ENCODE results near the gene PIP4K2B.

The PIP4K2B gene

DNA sequence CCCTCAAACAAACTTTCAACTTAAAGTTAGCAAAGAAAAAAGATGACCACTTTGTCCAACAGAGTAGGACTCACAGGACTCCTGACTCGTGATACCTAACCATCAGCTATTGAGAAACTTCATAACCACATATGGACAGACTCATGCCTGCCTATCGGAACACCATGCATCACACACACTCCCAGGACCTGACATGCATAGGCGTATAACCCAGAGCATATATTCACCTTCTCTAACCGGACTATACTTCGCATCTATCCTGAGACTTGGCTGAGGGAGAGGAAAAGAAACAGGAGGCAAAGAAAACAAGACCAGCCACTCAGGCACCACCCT, 2.2 kb downstream of the PIP4K2B start:
- no peak for TF ChIP-seq GABPA (IDR thresholded peaks at IDR 0.05; ENCODE audit: low read depth)
- TF ChIP-seq, protein P1, sequence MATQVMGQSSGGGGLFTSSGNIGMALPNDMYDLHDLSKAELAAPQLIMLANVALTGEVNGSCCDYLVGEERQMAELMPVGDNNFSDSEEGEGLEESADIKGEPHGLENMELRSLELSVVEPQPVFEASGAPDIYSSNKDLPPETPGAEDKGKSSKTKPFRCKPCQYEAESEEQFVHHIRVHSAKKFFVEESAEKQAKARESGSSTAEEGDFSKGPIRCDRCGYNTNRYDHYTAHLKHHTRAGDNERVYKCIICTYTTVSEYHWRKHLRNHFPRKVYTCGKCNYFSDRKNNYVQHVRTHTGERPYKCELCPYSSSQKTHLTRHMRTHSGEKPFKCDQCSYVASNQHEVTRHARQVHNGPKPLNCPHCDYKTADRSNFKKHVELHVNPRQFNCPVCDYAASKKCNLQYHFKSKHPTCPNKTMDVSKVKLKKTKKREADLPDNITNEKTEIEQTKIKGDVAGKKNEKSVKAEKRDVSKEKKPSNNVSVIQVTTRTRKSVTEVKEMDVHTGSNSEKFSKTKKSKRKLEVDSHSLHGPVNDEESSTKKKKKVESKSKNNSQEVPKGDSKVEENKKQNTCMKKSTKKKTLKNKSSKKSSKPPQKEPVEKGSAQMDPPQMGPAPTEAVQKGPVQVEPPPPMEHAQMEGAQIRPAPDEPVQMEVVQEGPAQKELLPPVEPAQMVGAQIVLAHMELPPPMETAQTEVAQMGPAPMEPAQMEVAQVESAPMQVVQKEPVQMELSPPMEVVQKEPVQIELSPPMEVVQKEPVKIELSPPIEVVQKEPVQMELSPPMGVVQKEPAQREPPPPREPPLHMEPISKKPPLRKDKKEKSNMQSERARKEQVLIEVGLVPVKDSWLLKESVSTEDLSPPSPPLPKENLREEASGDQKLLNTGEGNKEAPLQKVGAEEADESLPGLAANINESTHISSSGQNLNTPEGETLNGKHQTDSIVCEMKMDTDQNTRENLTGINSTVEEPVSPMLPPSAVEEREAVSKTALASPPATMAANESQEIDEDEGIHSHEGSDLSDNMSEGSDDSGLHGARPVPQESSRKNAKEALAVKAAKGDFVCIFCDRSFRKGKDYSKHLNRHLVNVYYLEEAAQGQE (IDR thresholded peaks at IDR 0.05; ENCODE audit: insufficient replicate concordance, low read depth), result no peak
- no peak for TF ChIP-seq SPI1 (IDR thresholded peaks at IDR 0.05; ENCODE audit: borderline replicate concordance, low read depth)
- TF ChIP-seq, protein P2, sequence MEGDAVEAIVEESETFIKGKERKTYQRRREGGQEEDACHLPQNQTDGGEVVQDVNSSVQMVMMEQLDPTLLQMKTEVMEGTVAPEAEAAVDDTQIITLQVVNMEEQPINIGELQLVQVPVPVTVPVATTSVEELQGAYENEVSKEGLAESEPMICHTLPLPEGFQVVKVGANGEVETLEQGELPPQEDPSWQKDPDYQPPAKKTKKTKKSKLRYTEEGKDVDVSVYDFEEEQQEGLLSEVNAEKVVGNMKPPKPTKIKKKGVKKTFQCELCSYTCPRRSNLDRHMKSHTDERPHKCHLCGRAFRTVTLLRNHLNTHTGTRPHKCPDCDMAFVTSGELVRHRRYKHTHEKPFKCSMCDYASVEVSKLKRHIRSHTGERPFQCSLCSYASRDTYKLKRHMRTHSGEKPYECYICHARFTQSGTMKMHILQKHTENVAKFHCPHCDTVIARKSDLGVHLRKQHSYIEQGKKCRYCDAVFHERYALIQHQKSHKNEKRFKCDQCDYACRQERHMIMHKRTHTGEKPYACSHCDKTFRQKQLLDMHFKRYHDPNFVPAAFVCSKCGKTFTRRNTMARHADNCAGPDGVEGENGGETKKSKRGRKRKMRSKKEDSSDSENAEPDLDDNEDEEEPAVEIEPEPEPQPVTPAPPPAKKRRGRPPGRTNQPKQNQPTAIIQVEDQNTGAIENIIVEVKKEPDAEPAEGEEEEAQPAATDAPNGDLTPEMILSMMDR (IDR thresholded peaks at IDR 0.05; ENCODE audit: insufficient read depth, low read length), result no peak
- TF ChIP-seq POLR2AphosphoS5 (IDR thresholded peaks at IDR 0.05; ENCODE audit: low read depth), result no peak
- no peak overlapping the region for H3K27ac ChIP-seq (replicated peaks)
- no peak for DNase-seq (ENCODE audit: low read depth in 1 of 2, low spot score in 1 of 2)
- no peak overlapping the region for H3K4me3 ChIP-seq (replicated peaks; ENCODE audit: insufficient read depth, low read length)
- H3K27me3 ChIP-seq (ENCODE audit: insufficient read depth, poor library complexity, severe bottlenecking), result no peaks in the 10 kb centered on the region

DNA sequence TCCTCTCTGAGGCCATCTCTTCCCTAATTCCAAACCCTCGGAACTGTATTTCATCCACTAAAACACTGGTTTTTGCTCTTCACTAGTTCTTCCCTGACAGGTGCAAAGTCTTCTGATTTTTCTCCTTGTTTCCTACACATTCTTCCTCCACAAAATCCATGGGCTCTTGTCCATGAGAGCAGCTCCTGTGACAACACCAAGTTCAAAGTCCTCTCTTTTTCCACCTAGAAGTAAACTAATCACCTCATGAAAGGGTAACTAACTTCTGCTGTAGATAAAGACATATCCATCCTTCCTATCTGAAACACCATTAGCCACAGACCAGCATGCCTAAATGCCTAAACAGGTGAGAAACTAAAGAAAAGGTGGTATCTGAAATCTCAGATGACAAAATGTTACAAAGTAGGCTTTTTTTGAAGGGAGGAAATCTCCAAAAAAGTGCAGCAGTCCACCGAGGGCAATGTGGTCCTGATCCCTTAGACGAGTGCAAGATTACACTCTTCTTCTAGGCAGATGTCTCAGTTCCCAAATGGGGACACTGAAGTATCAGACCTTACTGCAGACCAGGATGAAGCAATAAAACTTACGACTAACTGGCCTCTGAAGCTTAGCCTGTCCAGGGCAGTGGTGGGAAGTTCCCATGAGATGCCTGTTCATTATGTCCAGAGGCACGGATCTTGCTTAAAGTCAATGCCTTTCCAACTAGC, 2.8 kb downstream of the PIP4K2B start:
- Histone ChIP-seq H3K27me3 (ENCODE audit: insufficient read depth, poor library complexity, severe bottlenecking) (no peaks in the 10 kb centered on the region), H3K4me3 (replicated peaks; ENCODE audit: insufficient read depth, low read length) (no peak overlapping the region), H3K27ac (replicated peaks) (no peak overlapping the region)
- DNase-seq (ENCODE audit: low read depth in 1 of 2, low spot score in 1 of 2), result no peak
- TF ChIP-seq, protein P2 (IDR thresholded peaks at IDR 0.05; ENCODE audit: insufficient read depth, low read length), result no peak
- TF ChIP-seq GABPA (IDR thresholded peaks at IDR 0.05; ENCODE audit: low read depth), result no peak
- TF ChIP-seq, protein P1 (IDR thresholded peaks at IDR 0.05; ENCODE audit: insufficient replicate concordance, low read depth), result no peak
- TF ChIP-seq POLR2AphosphoS5 (IDR thresholded peaks at IDR 0.05; ENCODE audit: low read depth), result no peak
- TF ChIP-seq SPI1 (IDR thresholded peaks at IDR 0.05; ENCODE audit: borderline replicate concordance, low read depth), result no peak

DNA sequence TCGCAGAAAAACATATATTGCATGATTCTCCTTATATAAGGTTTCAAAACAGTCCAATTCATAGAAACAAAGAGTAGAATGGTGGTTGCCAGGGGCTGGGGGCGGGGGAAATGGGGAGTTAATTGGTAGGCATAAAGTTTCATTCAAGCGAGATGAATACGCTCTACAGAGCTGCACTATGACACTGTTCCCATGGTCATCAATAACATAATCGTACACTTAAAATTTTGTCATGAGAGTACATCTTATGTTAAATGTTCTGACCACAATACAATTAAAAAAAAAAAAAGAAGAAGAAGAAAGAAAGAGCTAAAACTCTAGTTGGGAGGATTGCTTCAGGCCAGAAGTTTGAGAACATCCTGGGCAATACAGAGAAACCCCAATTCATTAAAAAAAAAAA, 5.1 kb downstream of the PIP4K2B start:
- Histone ChIP-seq H3K4me3 (replicated peaks; ENCODE audit: insufficient read depth, low read length) (no peak overlapping the region), H3K27me3 (ENCODE audit: insufficient read depth, poor library complexity, severe bottlenecking) (no peaks in the 10 kb centered on the region), H3K27ac (replicated peaks) (no peak overlapping the region)
- TF ChIP-seq, protein P1 (IDR thresholded peaks at IDR 0.05; ENCODE audit: insufficient replicate concordance, low read depth), result no peak
- TF ChIP-seq, protein P2 (IDR thresholded peaks at IDR 0.05; ENCODE audit: insufficient read depth, low read length), result no peak
- TF ChIP-seq SPI1 (IDR thresholded peaks at IDR 0.05; ENCODE audit: borderline replicate concordance, low read depth), result no peak
- no peak for TF ChIP-seq GABPA (IDR thresholded peaks at IDR 0.05; ENCODE audit: low read depth)
- TF ChIP-seq POLR2AphosphoS5 (IDR thresholded peaks at IDR 0.05; ENCODE audit: low read depth), result no peak
- DNase-seq (ENCODE audit: low read depth in 1 of 2, low spot score in 1 of 2), result no peak
